Activated T-cell treated with anti-CD3 and anti-CD28 coated beads for 4 hours (primary cell): ENCODE measurements around the gene KIAA0753.
A peak's percentile ranks its signal among the peaks of the same experiment; 100 is the strongest.
"Not testable (repeated sequence)": the region's sequence is repeated elsewhere in the genome, so short reads cannot be mapped to it uniquely, and the experiment has no call there.

Source experiments
- DNase-seq: peaks from one replicate; pipeline ENCODE4 v3.0.0-alpha.2; 2020

Gene KIAA0753

GRCh38 chr17:6596081-6596480 lies 44.4 kb downstream of the KIAA0753 start:
- DNase-seq = no peak

DNA sequence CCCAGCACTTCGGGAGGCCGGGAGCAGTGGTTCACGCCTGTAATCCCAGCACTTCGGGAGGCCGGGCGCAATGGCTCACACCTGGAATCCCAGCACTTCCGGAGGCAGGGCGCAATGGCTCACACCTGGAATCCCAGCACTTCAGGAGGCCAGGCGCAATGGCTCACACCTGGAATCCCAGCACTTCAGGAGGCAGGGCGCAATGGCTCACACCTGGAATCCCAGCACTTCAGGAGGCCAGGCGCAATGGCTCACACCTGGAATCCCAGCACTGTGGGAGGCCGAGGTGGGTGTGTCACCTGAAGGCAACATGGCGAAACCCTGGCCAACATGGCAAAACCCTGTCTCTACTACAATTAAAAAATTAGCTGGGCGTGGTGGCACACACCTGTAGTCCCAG lies 47.1 kb downstream of the KIAA0753 start:
- not testable (repeated sequence) for DNase-seq

DNA sequence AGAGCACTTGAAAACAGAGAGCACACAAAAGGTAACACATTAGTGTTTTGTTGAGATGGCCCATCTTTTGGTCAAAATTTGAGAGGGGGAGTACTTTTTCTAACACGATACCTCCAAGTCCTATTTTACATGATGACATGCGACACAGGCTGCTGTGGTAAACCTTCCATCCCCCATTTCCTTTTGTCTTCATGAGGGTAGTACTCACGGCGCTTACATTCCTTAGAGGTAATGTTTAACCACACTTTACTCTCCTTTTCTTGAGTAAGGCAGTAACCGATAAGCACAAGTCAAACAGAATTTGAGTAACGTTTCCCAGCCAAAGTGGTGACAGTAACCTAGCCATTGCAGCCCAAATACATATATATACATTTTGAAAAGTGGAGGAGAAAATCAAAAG lies 48.3 kb downstream of the KIAA0753 start:
- no peak for DNase-seq

DNA sequence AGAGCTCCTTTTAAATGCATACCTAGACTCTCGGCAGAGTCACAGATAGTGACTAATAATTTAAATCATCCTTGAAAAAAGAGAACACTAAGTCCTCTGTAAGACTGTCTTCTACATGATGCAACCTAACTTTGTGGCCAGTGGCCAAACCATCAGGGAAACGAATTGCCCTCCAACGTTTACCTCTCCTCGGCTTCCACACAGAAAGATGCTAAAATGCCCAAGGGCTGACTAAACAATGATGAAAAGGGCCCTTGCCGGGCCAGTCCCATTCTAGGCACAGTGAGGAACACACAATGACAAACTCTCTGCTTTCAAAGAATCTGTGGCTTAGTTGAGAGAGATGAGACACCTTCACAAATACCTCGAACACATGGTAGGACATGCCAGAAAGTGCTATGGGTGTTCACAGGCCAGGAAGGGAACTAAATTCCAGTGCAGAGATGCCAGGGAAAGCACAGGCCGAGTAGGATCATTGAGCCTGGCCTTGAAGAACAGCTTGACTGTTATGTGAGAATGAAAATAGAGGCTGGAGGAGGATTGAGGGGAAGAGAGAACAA lies 48.8 kb downstream of the KIAA0753 start:
- DNase-seq = no peak

DNA sequence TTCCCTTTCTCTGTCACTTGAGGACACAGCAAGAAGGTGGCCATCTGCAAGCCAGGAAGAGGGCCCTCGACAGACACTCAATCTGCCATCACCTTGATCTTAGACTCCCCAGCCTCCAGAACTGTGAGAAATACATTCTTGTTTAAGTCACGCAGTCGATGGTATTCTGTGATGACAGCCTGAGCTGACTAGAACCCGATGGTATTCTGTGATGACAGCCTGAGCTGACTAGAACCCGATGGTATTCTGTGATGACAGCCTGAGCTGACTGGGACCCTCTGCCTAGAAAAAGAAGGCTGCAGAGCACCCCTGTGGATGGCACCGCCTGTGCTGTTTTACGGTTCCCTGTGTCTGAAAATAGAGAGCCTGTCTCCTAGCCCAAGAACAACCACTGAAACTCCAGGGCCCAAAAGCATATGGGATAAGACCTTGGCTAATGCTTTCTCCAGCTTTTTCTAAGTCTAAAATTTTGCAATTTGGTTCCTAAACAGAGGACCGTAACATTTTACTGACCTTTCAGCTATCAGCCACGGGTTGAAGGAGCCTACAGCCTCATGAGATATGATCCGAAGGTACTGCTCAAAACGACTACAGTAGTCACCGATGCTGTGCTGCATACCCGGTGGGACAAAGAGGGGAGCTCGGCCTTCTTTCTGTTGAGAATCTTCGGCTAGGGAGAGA lies 51.1 kb downstream of the KIAA0753 start:
- DNase-seq = no peak

DNA sequence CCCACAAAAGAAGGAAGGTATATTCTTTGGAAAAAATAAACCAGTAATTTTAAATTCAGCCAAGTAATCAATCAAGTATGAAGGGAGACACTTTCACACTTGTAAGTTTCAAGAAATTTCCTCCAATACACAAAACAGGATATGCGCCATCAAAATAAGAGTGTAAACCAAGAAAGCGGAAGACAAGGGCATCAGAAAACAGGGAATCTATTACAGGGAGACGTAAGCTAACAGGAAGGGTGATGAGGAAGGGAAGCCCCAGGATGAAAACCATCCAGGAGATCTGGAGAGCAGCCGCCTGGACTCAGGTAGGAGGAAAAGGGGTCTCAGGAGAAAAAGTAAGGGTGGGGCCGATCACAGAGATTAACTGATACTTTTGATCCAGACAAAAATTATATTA lies 52.3 kb downstream of the KIAA0753 start:
- DNase-seq = no peak

- no peak for DNase-seq
These were observed 53.2 kb downstream of the KIAA0753 start for GRCh38 chr17:6587310-6587709.

DNA sequence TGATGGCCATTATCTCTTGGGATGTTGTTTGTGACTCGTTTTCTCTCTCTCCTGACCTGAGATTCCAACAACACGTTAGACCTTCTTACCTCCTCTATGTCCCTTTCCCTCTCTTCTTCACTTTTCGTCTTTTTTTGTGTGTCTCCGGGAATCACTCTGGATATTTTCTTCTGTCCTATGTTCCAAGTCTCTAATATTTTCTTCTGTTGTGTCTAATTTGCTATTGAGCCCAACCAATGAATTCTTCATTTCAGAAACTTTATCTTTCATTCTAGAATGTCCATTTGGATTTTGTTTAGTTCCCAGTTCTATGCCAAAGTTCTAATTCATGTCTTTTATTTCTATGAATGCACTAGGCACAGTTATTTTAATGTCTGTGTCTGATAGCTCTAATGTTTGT lies 57.1 kb downstream of the KIAA0753 start:
- DNase-seq = no peak

GRCh38 chr17:6580625-6581024 lies 59.9 kb downstream of the KIAA0753 start:
- no peak for DNase-seq

- DNase-seq = no peak
These were observed 62.0 kb downstream of the KIAA0753 start for GRCh38 chr17:6578491-6578890.

- no peak for DNase-seq
These were observed 62.7 kb downstream of the KIAA0753 start for GRCh38 chr17:6577686-6578263.

DNA sequence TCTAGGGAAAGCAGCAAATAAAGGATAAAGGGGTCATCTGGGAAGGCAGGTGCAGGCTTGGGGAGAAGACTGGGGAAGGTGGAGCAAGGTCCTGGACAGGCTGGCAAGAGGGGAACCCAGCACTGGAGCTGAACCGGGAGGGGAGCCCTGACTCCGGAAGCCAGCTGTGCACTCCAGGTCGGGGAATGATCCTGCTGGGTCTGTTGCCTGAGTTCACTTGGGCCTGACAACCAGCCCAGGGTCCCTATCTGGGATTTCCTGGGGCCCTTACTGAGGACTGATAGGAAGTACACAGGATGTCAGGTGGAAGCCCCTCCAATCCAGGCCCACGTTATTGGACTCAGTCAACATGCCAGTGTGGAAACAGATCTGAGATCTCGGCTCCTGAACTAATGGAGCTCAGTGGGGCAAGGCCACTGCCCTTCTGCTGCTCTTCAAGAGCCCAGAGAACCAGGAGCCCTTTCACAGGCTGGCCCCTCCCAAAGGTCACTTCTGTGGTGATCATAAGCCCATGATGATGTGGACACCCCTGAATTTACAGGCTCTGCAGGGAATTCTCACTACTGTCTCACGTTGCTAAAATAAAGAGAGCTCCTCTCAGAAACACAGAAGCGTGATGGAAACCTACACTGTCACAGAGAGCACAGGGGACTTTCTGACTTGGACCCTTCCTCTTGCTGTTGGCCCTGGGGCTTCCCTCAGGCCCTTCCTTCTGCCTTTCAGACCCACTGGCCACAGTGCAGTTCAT lies 64.3 kb downstream of the KIAA0753 start:
- no peak for DNase-seq

DNA sequence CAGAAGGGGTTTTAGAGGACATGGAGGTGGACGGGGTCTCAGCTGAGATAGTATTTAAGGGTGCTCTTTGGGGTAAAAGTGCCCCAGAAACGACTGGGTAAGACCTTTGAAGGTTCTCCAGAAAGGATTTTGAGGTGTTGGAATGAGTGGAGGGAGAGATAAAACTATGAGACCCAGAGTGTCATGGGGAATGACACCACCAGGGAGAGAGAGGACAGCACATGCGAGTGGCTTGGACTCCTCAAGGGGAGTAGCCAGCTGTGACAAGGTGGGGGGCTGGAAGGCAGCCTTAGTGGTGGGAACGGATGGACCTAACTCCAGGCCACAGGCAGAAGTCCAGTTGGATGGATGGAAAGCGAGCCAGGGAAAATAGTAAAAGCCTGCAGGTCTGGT lies 64.9 kb downstream of the KIAA0753 start:
- DNase-seq = no peak

DNA sequence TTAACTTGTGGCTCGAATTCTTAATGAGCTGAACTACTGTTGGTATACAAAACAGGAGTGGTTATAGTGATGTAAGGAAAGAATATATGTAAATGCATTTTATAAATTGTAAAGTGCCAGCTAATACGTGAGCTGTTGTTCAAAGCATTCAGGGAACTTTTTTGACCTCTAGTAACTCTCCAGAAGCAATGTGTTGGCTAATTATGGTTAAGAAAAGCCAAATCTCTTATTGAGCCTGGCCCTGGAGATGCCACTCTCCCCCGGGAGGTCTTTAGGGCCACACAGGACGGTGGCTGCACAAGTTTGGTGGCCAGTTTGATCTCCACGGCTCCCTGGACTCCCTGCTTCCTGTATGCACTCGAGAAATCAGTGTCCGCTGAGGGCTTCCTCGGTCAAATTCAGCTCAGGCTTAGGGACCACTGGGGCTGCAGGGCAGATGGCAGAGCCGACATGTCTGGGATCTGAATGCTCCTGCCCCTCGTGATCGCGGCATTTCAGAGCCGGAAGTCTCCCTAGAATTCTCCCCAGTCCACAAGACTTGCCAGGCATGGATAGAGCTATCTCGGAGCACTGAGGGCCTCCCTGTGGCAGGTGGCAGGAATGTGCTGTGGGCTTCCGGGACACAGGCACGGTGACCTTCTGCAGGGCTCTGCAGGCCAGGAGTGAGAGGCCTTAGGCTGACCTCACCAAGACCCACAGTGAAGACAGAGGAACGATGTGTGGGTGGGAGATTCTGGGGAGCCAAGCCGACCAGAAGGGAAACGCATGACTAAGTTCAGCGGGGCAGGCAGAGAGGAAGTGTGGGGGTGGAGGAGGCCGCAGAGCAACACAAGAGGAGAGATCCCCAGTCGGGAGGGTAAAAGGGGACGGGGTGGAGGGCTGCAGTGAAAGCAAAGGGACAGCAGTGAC lies 65.6 kb downstream of the KIAA0753 start:
- DNase-seq = peak; percentile 18

- DNase-seq = no peak
These were observed 66.4 kb downstream of the KIAA0753 start for GRCh38 chr17:6573982-6574686.

DNA sequence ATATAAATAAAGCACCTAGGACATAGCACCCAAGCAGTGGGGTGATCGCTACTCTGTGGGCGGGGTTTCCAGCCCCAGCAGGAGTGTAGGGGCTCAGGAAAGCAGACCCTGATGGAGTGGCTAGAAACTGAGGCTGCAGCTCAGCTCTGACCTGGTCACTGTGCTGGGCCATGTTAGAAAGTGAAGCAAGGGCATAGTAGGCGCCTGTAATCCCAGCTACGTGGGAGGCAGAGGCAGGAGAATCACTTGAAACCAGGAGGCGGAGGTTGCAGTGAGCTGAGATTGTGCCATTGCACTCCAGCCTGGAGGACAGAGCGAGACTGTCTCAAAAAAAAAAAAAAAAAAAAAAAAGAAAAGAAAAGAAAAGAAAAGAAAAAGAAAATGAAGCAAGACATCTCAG lies 67.0 kb downstream of the KIAA0753 start:
- not testable (repeated sequence) for DNase-seq

DNA sequence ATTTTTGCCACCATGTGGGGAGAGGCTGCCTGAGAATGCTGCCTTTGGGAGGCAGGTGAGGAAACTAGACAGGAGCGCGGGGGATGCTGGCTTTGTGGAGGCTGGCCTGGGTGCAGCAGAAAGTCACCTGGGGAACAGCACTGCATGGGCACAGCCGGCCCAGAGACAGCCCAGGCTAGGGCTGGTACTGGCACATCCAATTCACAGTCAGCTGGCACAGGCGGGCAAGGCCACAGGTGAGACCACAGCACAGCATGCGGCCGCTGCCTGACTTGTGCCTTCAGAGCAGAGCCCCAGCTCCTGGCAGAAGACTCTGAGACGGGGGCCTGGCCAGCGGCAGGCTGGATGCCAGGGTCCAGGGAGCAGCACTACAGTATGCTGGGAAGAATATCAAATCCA lies 67.5 kb downstream of the KIAA0753 start:
- DNase-seq = no peak

DNA sequence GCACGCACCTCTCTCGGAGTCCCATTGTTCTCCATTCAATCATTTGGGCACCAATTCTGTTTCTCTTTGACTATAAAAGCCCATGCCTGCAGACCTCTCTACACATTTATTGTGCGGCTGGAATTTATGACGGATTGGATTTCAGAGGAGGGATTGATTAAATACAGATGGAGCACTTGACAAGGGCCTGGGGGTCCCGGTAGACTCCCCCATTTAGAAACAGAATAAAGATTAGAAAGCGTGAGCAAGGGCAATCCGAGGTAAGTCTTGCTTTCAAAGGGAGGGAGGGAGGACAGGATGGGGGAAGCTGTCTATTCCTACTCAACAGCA lies 69.1 kb downstream of the KIAA0753 start:
- DNase-seq = no peak

- no peak for DNase-seq
These were observed 69.6 kb downstream of the KIAA0753 start for GRCh38 chr17:6570731-6571451.

DNA sequence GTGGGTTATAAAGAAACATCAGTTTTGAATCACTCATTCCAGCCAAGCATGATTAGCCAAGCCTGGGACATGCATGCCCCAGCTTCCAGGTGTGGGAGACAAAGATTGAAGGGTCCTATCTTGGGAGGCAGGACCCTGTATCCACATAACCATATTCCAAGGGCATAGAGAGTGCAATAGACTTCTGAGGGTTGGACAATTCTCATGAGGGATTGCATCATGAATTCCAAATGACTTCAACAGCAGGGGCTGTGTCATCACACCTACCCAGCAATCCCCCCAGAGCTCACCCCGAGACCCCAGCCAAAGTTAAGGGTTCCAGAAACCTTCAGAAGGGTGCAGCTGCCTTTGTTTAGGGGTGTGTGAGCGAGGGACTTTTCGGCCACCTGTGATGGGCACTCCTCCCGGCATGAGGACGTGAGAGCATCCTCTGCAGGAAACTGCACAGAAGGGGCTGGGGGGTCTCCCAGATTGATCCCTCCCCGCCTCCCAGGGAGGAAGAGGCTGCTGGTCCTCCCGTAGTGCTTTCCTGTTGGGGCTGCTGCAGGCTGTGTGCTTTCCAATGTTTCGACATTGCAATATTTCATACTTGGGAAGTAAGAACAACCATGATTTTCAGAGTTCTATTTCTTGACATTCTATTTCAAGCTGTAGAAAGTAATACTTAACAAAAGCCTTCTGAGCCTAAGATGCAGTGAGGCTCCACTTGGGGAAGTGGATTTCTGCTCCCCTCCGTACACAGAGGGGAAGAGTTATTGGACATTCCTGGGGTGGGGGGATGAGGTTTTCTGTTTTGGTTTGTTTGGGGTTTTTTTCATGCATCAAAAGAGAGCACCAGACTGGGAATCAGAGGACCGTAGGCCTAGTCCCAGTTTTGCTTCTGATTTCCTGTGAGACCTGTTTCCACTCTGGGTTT lies 70.9 kb downstream of the KIAA0753 start:
- DNase-seq = no peak
